ENCODE measurements around the gene ATXN1. TPM values are rescaled to one million over a fixed set of nuclear protein-coding genes. Genes with fewer than 3 reads are reported as not detected.

The ATXN1 gene
- total and polyA plus RNA-seq, 2 of the 8 experiments (the other 6 are each of a cell fraction or from before 2014, with no cell fraction given): 1.6 to 4.0 TPM

DNA sequence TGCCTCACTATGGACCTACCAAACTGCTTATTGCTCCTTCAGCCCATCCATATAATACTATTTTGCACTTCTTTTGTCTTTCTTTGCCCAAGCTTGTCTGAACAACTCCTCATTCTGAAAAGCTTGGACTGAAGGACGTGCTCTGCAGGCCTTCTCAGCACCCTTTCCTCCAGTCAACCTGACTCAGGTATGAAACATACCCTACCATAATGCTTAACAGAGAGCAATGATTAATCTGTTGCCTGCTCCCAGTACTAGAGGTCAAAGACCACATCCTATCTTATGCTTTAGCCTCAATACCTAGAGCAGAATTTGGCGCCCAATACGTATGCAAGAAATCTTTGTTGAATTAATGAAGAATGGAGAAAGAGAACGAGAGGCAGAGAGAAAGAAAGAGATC is 55.2 kb downstream of the ATXN1 start (continued):
- no peak for TF ChIP-seq NRF1 (IDR thresholded peaks at IDR 0.05; ENCODE audit: low read depth, low read length)
